ENCODE results near the gene OPCML.

OPCML gene

GRCh38 chr11:132892876-132893275 is 639.4 kb downstream of the OPCML start:
- no peak for TF ChIP-seq CTCF (IDR thresholded peaks at IDR 0.05; ENCODE audit: unreplicated experiment in 3 of 3)
- no peak overlapping the region for H3K4me3 Mint-ChIP-seq
- H3K36me3 Mint-ChIP-seq (ENCODE audit: low read depth): no peaks in the 10 kb centered on the region
- H3K9me3 Mint-ChIP-seq: no peaks in the 10 kb centered on the region
- no peak overlapping the region for H3K27ac Mint-ChIP-seq
- peaks cover 4% of the 10 kb centered on the region for H3K27me3 Mint-ChIP-seq (ENCODE audit: low read depth)
- H3K4me1 Mint-ChIP-seq: peaks cover 28% of the 10 kb centered on the region

- no peaks in the 10 kb centered on the region for H3K36me3 Mint-ChIP-seq (ENCODE audit: low read depth)
- no peak for TF ChIP-seq CTCF (IDR thresholded peaks at IDR 0.05; ENCODE audit: unreplicated experiment in 3 of 3)
- H3K9me3 Mint-ChIP-seq: no peaks in the 10 kb centered on the region
- H3K4me3 Mint-ChIP-seq: no peak overlapping the region
- H3K4me1 Mint-ChIP-seq: peaks cover 32% of the 10 kb centered on the region
- no peaks in the 10 kb centered on the region for H3K27me3 Mint-ChIP-seq (ENCODE audit: low read depth)
- no peak overlapping the region for H3K27ac Mint-ChIP-seq
Measured at GRCh38 chr11:132888226-132888625, 644.1 kb downstream of the OPCML start.

GRCh38 chr11:132886335-132886734 is 646.0 kb downstream of the OPCML start:
- no peak overlapping the region for H3K4me3 Mint-ChIP-seq
- no peak overlapping the region for H3K27ac Mint-ChIP-seq
- no peaks in the 10 kb centered on the region for H3K9me3 Mint-ChIP-seq
- peaks cover 33% of the 10 kb centered on the region for H3K4me1 Mint-ChIP-seq
- no peaks in the 10 kb centered on the region for H3K36me3 Mint-ChIP-seq (ENCODE audit: low read depth)
- no peaks in the 10 kb centered on the region for H3K27me3 Mint-ChIP-seq (ENCODE audit: low read depth)
- TF ChIP-seq CTCF (IDR thresholded peaks at IDR 0.05; ENCODE audit: unreplicated experiment in 3 of 3): no peak

GRCh38 chr11:132883241-132883640 is 649.1 kb downstream of the OPCML start:
- no peaks in the 10 kb centered on the region for H3K9me3 Mint-ChIP-seq
- H3K27me3 Mint-ChIP-seq (ENCODE audit: low read depth): no peaks in the 10 kb centered on the region
- TF ChIP-seq CTCF (IDR thresholded peaks at IDR 0.05; ENCODE audit: unreplicated experiment in 3 of 3): no peak
- H3K4me1 Mint-ChIP-seq: peaks cover 20% of the 10 kb centered on the region
- H3K4me3 Mint-ChIP-seq: no peak overlapping the region
- H3K27ac Mint-ChIP-seq: no peak overlapping the region
- H3K36me3 Mint-ChIP-seq (ENCODE audit: low read depth): no peaks in the 10 kb centered on the region

- H3K27me3 Mint-ChIP-seq (ENCODE audit: low read depth): no peaks in the 10 kb centered on the region
- no peak overlapping the region for H3K4me3 Mint-ChIP-seq
- H3K9me3 Mint-ChIP-seq: no peaks in the 10 kb centered on the region
- no peaks in the 10 kb centered on the region for H3K36me3 Mint-ChIP-seq (ENCODE audit: low read depth)
- TF ChIP-seq CTCF (IDR thresholded peaks at IDR 0.05; ENCODE audit: unreplicated experiment in 3 of 3): no peak
- peaks cover 11% of the 10 kb centered on the region for H3K4me1 Mint-ChIP-seq
- H3K27ac Mint-ChIP-seq: no peak overlapping the region
Measured at GRCh38 chr11:132881622-132882021, 650.7 kb downstream of the OPCML start.

- TF ChIP-seq CTCF (IDR thresholded peaks at IDR 0.05; ENCODE audit: unreplicated experiment in 3 of 3): no peak
- Mint-ChIP-seq H3K4me1 (peaks cover 8% of the 10 kb centered on the region), H3K4me3 (no peak overlapping the region), H3K27me3 (ENCODE audit: low read depth) (peaks cover 7% of the 10 kb centered on the region), H3K36me3 (ENCODE audit: low read depth) (no peaks in the 10 kb centered on the region), H3K27ac (no peak overlapping the region), H3K9me3 (no peaks in the 10 kb centered on the region)
Measured at GRCh38 chr11:132878111-132878510, 654.2 kb downstream of the OPCML start.
